Mesenchymal stem cell (in vitro differentiated cells and primary cell): Measurements from ENCODE around the gene PRICKLE2.
A peak's percentile ranks its signal among the peaks of the same experiment; 100 is the strongest.

Experiments
- DNase-seq: peaks from one replicate; pipeline ENCODE4 v3.0.0-alpha.2; 2013
- H2AFZ ChIP-seq: one replicate; pipeline ENCODE4 v1.6.1; 2013; ENCODE audit warnings: low read depth, mild to moderate bottlenecking, control low read depth, inconsistent platforms, low read length, moderate library complexity
- H2AK5ac ChIP-seq: 2 replicates; pipeline ENCODE4 v1.6.1; 2013; ENCODE audit warnings: low read length, moderate library complexity, mild to moderate bottlenecking, inconsistent platforms; ENCODE audit not compliant: severe bottlenecking
- H2BK120ac ChIP-seq: one replicate; pipeline ENCODE4 v1.6.1; 2013; ENCODE audit warnings: low read depth, mild to moderate bottlenecking, inconsistent platforms, low read length, moderate library complexity
- H2BK12ac ChIP-seq, 2 experiments: one replicate each; pipeline ENCODE4 v1.6.1; 2013; ENCODE audit warnings: inconsistent platforms in 2 of 2, low read length in 2 of 2, mild to moderate bottlenecking in 2 of 2, moderate library complexity in 2 of 2, control low read depth in 1 of 2
- H2BK15ac ChIP-seq: one replicate; pipeline ENCODE4 v1.6.1; 2013; ENCODE audit warnings: mild to moderate bottlenecking, low read depth, inconsistent platforms; ENCODE audit not compliant: poor library complexity, severe bottlenecking
- H2BK5ac ChIP-seq: 2 replicates; pipeline ENCODE4 v1.6.1; 2013; ENCODE audit warnings: low read depth, mild to moderate bottlenecking, low read length, control low read depth, inconsistent platforms; ENCODE audit not compliant: poor library complexity, severe bottlenecking
- H3K14ac ChIP-seq, 2 experiments: one replicate each; pipeline ENCODE4 v1.6.1; 2013; ENCODE audit warnings: inconsistent platforms in 2 of 2, low read length in 2 of 2, control low read depth in 1 of 2, mild to moderate bottlenecking in 1 of 2, moderate library complexity in 1 of 2
- H3K18ac ChIP-seq, 2 experiments: one replicate each; pipeline ENCODE4 v1.6.1; 2013; ENCODE audit warnings: inconsistent platforms in 2 of 2, low read length in 2 of 2, control low read depth in 1 of 2, low read depth in 1 of 2, mild to moderate bottlenecking in 1 of 2
- H3K23ac ChIP-seq, 2 experiments: one replicate each; pipeline ENCODE4 v1.6.1; 2013; ENCODE audit warnings: inconsistent platforms in 2 of 2, low read length in 2 of 2, mild to moderate bottlenecking in 2 of 2, moderate library complexity in 2 of 2, control low read depth in 1 of 2
- H3K27ac ChIP-seq: 2 replicates; pipeline ENCODE4 v1.5.1; 2013; ENCODE audit warnings: mild to moderate bottlenecking, moderate library complexity, low read length, control low read depth, inconsistent platforms; ENCODE audit not compliant: poor library complexity, severe bottlenecking
- H3K27me3 ChIP-seq, 2 experiments: 2 replicates each; pipeline versions ENCODE4 v1.6.1 to v1.7.0; 2013; ENCODE audit warnings: low read length in 2 of 2, mild to moderate bottlenecking in 2 of 2, moderate library complexity in 2 of 2, control low read depth in 1 of 2, inconsistent platforms in 1 of 2; ENCODE audit not compliant: control insufficient read depth in 1 of 2, insufficient read depth in 1 of 2
- H3K36me3 ChIP-seq, 2 experiments: 2 replicates each; pipeline versions ENCODE4 v1.6.1 to v1.7.0; 2013; ENCODE audit warnings: low read length in 2 of 2, control low read depth in 1 of 2, inconsistent platforms in 1 of 2, low read depth in 1 of 2, mild to moderate bottlenecking in 1 of 2; ENCODE audit not compliant: insufficient read depth in 2 of 2, control insufficient read depth in 1 of 2
- H3K4ac ChIP-seq, 2 experiments: one replicate each; pipeline ENCODE4 v1.6.1; 2013; ENCODE audit warnings: inconsistent platforms in 2 of 2, low read length in 2 of 2, mild to moderate bottlenecking in 2 of 2, moderate library complexity in 2 of 2, control low read depth in 1 of 2, low read depth in 1 of 2
- H3K4me1 ChIP-seq: 2 replicates; pipeline ENCODE4 v1.6.1; 2013; ENCODE audit warnings: low read depth, low read length, control low read depth; ENCODE audit not compliant: control insufficient read depth, insufficient read depth
- H3K4me2 ChIP-seq: 2 replicates; pipeline ENCODE4 v1.6.1; 2013; ENCODE audit warnings: low read length, mild to moderate bottlenecking, inconsistent platforms; ENCODE audit not compliant: poor library complexity, severe bottlenecking
- H3K4me3 ChIP-seq, 2 experiments: 2 replicates each; pipeline versions ENCODE4 v1.5.1 to v1.7.0; 2013; ENCODE audit warnings: low read length in 2 of 2, mild to moderate bottlenecking in 2 of 2, control low read depth in 1 of 2, low read depth in 1 of 2; ENCODE audit not compliant: insufficient read depth in 1 of 2
- H3K79me1 ChIP-seq: replicated peaks from 2 replicates; pipeline ENCODE4 v1.6.1; 2013; ENCODE audit warnings: mild to moderate bottlenecking, control low read depth, low read length, inconsistent platforms; ENCODE audit not compliant: poor library complexity, severe bottlenecking
- H3K9ac ChIP-seq: 2 replicates; pipeline ENCODE4 v1.7.0; 2013; ENCODE audit warnings: mild to moderate bottlenecking, low read length, moderate library complexity
- H3K9me3 ChIP-seq: 2 replicates; pipeline ENCODE4 v1.7.0; 2013; ENCODE audit warnings: mild to moderate bottlenecking, low read length; ENCODE audit not compliant: control insufficient read depth
- H4K8ac ChIP-seq: one replicate; pipeline ENCODE4 v1.6.1; 2013; ENCODE audit warnings: inconsistent platforms, mild to moderate bottlenecking, low read length, moderate library complexity
- H4K91ac ChIP-seq: one replicate; pipeline ENCODE4 v1.6.1; 2013; ENCODE audit warnings: mild to moderate bottlenecking, low read length, inconsistent platforms
- WGBS: methylation state at CpG from one replicate; pipeline ENCODE4 v1.1.7; 2013; ENCODE audit warnings: mixed read lengths; 5-methylcytosine and 5-hydroxymethylcytosine counted together

Gene PRICKLE2

GRCh38 chr3:64131725-64132469 is 93.4 kb downstream of the PRICKLE2 start:
- Histone ChIP-seq H3K36me3 (peaks cover 35 to 80% of the 10 kb centered on the region in 2 experiments), H3K9me3 (no peaks in the 10 kb centered on the region), H3K27ac (no peak overlapping the region), H3K23ac (no peak overlapping the region), H2BK5ac (no peak overlapping the region), H3K79me1 (peaks cover 51% of the 10 kb centered on the region), H3K4me3 (no peak overlapping the region), H3K9ac (no peak overlapping the region), H3K14ac (no peak overlapping the region), H4K8ac (no peak overlapping the region), H2AFZ (no peak overlapping the region), H2BK15ac (no peak overlapping the region), H4K91ac (no peak overlapping the region), H2BK120ac (no peak overlapping the region), H3K4me2 (no peak overlapping the region), H2AK5ac (no peak overlapping the region), H3K27me3 (no peaks in the 10 kb centered on the region), H3K18ac (no peak overlapping the region), H3K4me1 (peaks cover 9% of the 10 kb centered on the region), H3K4ac (peak overlapping the region in 1 of 2 experiments; percentile 0), H2BK12ac (no peak overlapping the region)
- peak; percentile 27 for DNase-seq
- 62% methylated on average over 2 of the region's 2 CpGs for WGBS

DNA sequence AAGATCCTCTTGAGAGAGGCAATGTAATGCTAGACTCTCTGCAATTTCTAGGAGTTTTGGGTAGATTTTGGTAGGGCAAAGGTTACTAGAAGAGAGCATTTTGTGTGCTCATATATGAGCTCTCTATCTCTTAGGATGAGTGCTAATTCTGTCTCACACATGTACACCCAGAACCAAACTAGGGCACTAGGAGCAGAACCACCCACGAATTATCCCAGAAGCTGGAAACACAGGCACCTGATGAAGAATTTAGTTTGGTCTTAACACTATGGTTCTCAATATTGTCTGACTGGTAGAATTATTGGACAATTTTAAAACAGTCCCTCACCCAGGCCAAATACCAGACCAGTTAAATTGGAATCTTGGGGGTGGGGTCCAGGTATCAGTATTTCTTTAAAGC is 94.8 kb downstream of the PRICKLE2 start:
- H3K9me3 ChIP-seq: no peaks in the 10 kb centered on the region
- H4K91ac ChIP-seq: no peak overlapping the region
- H3K4ac ChIP-seq: no peak overlapping the region
- no peak overlapping the region for H3K4me2 ChIP-seq
- no peak overlapping the region for H3K14ac ChIP-seq
- H2BK120ac ChIP-seq: no peak overlapping the region
- no peak for DNase-seq
- no peak overlapping the region for H3K9ac ChIP-seq
- no peak overlapping the region for H2AFZ ChIP-seq
- H4K8ac ChIP-seq: no peak overlapping the region
- no peak overlapping the region for H3K18ac ChIP-seq
- no peak overlapping the region for H2BK5ac ChIP-seq
- no peak overlapping the region for H3K23ac ChIP-seq
- H2AK5ac ChIP-seq: no peak overlapping the region
- H2BK12ac ChIP-seq: no peak overlapping the region
- no peak overlapping the region for H3K27ac ChIP-seq
- peaks cover 47% of the 10 kb centered on the region for H3K79me1 ChIP-seq
- peaks cover 35 to 70% of the 10 kb centered on the region in 2 experiments for H3K36me3 ChIP-seq
- no peak overlapping the region for H3K4me3 ChIP-seq
- H3K27me3 ChIP-seq: no peaks in the 10 kb centered on the region
- H2BK15ac ChIP-seq: no peak overlapping the region
- WGBS: 100% methylated on average over 1 of the region's 1 CpG
- H3K4me1 ChIP-seq: peaks cover 7% of the 10 kb centered on the region

DNA sequence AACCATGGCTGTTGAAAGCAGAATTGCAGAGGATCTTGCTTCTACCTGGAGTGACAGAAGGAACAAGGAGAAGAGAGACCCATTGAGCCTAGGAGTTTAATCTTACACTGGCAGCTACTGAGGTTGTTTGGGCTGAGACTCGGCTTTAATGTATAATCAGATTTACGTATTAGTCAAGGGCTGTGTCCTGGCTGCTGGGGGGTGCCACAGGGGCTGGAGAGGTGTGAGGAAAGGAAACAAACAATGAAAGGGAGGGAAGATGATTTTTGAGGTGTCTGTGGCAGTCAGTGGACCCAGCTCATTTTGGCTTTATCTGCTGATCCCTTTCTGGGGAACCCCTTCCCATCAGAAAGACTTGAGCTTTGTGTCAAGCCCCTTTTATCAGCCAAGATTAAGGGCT is 95.7 kb downstream of the PRICKLE2 start:
- Histone ChIP-seq H3K14ac (no peak overlapping the region), H4K8ac (no peak overlapping the region), H2AK5ac (no peak overlapping the region), H2BK15ac (no peak overlapping the region), H3K9ac (no peak overlapping the region), H4K91ac (no peak overlapping the region), H3K4ac (no peak overlapping the region), H3K4me2 (no peak overlapping the region), H3K18ac (no peak overlapping the region), H3K23ac (no peak overlapping the region), H3K79me1 (peaks cover 43% of the 10 kb centered on the region), H2AFZ (no peak overlapping the region), H3K9me3 (peaks cover 4% of the 10 kb centered on the region), H3K27me3 (no peaks in the 10 kb centered on the region), H2BK5ac (no peak overlapping the region), H3K4me1 (peaks cover 7% of the 10 kb centered on the region), H2BK12ac (no peak overlapping the region), H2BK120ac (no peak overlapping the region), H3K27ac (no peak overlapping the region), H3K4me3 (no peak overlapping the region), H3K36me3 (peaks cover 34 to 69% of the 10 kb centered on the region in 2 experiments)
- DNase-seq: no peak
- WGBS: 89% methylated on average over 2 of the region's 2 CpGs

GRCh38 chr3:64129106-64129505 is 96.2 kb downstream of the PRICKLE2 start:
- Histone ChIP-seq H2AFZ (no peak overlapping the region), H4K91ac (no peak overlapping the region), H3K9me3 (peaks cover 6% of the 10 kb centered on the region), H3K23ac (no peak overlapping the region), H3K4me2 (no peak overlapping the region), H3K4me3 (no peak overlapping the region), H4K8ac (no peak overlapping the region), H2BK120ac (no peak overlapping the region), H3K27ac (no peak overlapping the region), H3K18ac (no peak overlapping the region), H3K36me3 (peaks cover 30 to 69% of the 10 kb centered on the region in 2 experiments), H3K4ac (no peak overlapping the region), H2BK15ac (no peak overlapping the region), H2BK12ac (no peak overlapping the region), H3K9ac (no peak overlapping the region), H3K79me1 (peaks cover 41% of the 10 kb centered on the region), H3K4me1 (peaks cover 7% of the 10 kb centered on the region), H3K14ac (no peak overlapping the region), H2AK5ac (no peak overlapping the region), H2BK5ac (no peak overlapping the region), H3K27me3 (no peaks in the 10 kb centered on the region)
- no peak for DNase-seq
- WGBS: 93% methylated on average over 3 of the region's 4 CpGs
